DMS79 (cell line): ENCODE data around the gene ARHGAP42.
"Not testable (repeated sequence)": the region's sequence is repeated elsewhere in the genome, so short reads cannot be mapped to it uniquely, and the experiment has no call there.

Source experiments
- DNase-seq: peaks from one replicate; lab custom pipeline; 2025; lab: John Stamatoyannopoulos, UW

ARHGAP42 gene

GRCh38 chr11:100872951-100873740 is 186.1 kb downstream of the ARHGAP42 start:
- no peak for DNase-seq

GRCh38 chr11:100874203-100874602 is 187.1 kb downstream of the ARHGAP42 start:
- DNase-seq: no peak

- DNase-seq: no peak
Measured at GRCh38 chr11:100875521-100875869, 188.4 kb downstream of the ARHGAP42 start.

- DNase-seq: no peak
Measured at GRCh38 chr11:100876815-100877520, 189.9 kb downstream of the ARHGAP42 start.

- DNase-seq: no peak
Measured at GRCh38 chr11:100878474-100878873, 191.4 kb downstream of the ARHGAP42 start.

- DNase-seq: no peak
Measured at GRCh38 chr11:100882957-100883356, 195.9 kb downstream of the ARHGAP42 start.

GRCh38 chr11:100883830-100884229 is 196.7 kb downstream of the ARHGAP42 start:
- DNase-seq: no peak

GRCh38 chr11:100887659-100888058 is 200.6 kb downstream of the ARHGAP42 start:
- no peak for DNase-seq

- no peak for DNase-seq
Measured at GRCh38 chr11:100888836-100889235, 201.7 kb downstream of the ARHGAP42 start.

GRCh38 chr11:100889758-100890157 is 202.7 kb downstream of the ARHGAP42 start:
- no peak for DNase-seq

GRCh38 chr11:100890789-100891188 is 203.7 kb downstream of the ARHGAP42 start:
- DNase-seq: no peak

- DNase-seq: no peak
Measured at GRCh38 chr11:100892886-100893285, 205.8 kb downstream of the ARHGAP42 start.

- DNase-seq: no peak
Measured at GRCh38 chr11:100895449-100895848, 208.4 kb downstream of the ARHGAP42 start.

GRCh38 chr11:100895976-100896375 is 208.9 kb downstream of the ARHGAP42 start:
- DNase-seq: not testable (repeated sequence)

- DNase-seq: not testable (repeated sequence)
Measured at GRCh38 chr11:100901471-100901870, 214.4 kb downstream of the ARHGAP42 start.

GRCh38 chr11:100902454-100903141 is 215.5 kb downstream of the ARHGAP42 start:
- DNase-seq: no peak

GRCh38 chr11:100903284-100903683 is 216.2 kb downstream of the ARHGAP42 start:
- no peak for DNase-seq

- no peak for DNase-seq
Measured at GRCh38 chr11:100905684-100906083, 218.6 kb downstream of the ARHGAP42 start.

GRCh38 chr11:100908746-100909145 is 221.7 kb downstream of the ARHGAP42 start:
- DNase-seq: no peak

GRCh38 chr11:100910808-100911207 is 223.7 kb downstream of the ARHGAP42 start:
- no peak for DNase-seq

GRCh38 chr11:100914415-100915110 is 227.5 kb downstream of the ARHGAP42 start:
- no peak for DNase-seq
